Right forelimb (tissue), 1 donor: ENCODE data around the gene TEX10.

Experiments
- DNase-seq: peaks from one replicate; pipeline ENCODE4 v3.0.0-alpha.2; 2018

The TEX10 gene

DNA sequence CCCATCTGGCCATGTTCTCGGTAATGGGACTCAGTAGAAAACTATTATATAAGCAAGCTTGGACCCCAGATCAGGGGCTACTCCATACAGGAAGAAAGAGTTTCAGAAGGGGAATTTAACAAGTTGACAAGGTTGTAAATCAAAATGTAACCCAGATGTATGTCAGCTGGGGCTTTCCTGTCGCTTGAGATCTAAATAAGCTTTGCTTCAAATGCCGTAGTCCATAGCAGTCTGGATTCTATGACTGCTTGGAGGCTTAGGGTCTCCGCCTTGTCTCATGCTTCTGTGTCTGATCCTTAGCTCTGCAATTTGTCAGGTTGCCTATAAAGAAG is 70.4 kb downstream of the TEX10 start:
- DNase-seq = no peak

DNA sequence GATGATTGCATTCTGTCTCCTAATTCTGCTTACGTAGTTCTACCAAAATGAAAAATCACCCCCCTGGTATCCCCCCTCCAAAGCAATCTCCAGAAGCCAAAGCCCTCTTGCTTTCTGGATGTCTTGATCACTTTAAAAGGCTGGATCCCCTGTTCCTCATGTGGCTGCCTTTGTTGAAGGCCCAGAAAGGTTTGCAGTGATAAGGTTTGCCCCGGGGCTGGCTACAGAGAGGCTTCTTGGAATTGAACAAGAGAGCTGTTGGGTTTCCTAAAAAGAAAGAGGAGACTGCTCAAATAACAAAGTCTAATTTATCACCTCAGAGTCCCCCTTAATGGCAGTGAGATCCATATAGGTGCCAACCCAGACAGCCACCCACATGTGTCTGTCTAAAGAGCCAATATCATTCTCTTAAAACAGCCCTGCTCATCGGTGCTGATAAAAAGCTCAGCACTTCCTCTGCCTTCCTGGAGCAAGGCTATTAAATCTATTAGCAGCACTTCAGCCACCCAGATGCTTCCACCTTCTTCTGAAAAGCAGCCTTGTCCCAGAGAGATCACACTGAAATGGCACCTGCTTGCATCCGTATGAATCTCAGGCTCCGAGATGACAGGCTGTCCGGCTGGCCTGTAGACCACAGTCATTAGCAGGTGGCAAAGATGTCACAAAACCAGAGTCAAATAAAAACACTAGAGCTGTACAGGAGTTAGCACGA is 70.9 kb downstream of the TEX10 start:
- no peak for DNase-seq

DNA sequence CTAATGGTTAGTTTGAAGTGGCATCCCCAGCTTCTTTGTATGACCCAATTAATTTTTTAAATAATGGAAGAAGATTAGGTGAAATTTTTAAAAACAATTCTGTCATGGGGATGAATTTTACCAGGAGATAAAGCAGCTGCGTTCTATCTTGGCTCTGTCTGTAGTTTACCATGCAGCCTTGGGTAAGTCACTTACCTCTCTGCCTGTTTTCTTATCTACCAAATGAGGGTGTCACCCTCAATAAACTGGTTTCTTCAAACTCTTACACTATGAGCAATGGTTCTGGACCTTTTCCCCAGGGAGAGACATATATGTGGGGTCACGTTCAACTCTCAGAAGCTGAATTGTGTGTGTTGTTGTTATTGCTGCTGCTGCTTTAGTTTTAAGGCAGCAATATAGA is 71.7 kb downstream of the TEX10 start:
- DNase-seq = no peak

DNA sequence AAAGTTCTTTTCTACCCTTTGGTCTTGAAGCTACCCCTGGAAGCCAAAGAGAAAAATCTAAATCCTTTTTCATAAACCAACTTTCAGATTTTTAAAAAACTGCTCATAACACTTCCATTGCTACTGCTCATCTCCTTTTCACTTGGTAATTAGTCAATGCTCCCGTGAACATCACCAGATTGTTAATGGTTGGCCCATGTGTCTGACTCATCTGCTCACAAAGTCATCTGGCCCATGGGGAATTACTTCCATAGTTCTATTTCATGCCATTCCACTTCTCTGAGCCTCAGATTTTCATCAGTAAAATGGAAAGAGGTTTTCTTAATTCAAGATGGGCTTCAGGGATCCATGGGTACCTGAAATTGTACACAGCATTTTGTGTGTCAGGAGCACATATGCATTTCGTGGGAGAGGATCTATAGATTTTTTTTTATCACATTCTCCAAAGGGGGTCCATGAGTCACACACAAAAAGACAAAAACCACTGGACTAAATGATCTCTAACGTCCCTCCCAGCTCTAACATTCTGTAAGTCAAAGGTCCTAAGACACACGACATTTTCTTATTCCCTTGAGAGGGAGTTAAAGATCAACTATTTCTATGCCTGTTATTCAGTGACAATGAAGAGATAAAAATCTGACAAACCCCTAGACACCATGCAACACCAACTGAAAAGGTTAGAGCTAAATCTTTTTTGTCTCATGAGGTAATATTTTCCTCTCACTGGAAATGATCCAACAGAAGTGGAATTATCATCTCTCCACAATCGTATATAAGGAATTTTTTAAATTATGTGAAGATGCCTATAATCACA is 75.4 kb downstream of the TEX10 start:
- DNase-seq = no peak

DNA sequence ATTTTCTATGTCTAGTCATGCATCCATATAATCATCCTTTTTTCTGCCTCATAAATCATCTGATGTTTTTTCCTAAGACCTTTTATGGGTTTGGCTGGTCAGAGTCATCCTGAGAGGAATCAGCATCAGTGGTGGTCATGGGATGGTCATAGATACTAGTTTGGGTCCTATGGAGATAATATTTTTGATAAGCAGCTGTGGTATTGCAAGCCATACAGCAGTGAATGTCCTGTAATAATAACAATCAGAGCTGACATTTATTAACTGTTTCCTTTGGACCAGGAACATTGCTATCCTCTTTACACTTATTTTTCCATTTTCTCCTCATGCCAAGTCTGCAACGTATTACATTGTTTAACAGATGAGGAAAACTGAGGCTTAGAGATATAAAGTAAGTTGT is 83.1 kb downstream of the TEX10 start:
- no peak for DNase-seq

DNA sequence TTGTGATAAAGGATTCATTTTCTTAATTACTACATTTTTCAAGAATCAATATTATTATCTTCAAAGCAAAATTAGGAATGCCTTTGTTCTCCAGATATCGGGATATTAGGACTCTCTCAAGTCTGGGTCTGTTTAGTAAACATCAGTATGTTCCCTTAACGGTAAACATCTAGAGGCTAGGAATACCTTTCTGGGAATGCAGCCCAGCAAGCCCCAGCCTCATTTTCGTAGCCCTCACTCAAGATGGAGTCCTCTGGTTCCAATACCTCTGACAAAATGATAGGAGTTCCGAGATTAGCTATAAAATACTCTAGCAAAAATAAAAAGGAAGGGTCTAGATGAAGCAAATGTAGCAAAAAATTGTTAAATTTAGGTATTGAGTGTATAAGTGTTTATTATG is 84.5 kb downstream of the TEX10 start:
- no peak for DNase-seq

DNA sequence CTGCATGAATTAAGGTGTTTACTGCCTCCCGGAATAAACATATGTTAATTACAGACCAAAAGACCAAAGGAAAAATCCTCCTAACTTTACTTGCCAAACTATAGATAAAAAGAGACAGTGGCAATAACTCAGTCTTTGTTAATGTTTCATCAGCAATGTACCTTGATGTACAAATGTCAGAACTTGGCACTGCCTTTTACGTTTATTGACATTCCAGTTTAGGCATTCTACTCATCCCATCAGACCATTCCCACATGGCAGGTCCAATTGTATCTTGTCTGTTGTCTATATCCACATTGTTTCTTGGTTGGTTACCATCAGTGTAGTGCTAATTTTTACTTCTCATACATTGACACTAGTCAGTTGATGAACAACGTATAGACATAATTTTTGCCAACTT is 85.5 kb downstream of the TEX10 start:
- no peak for DNase-seq
